ENCODE results near the gene MAP4.
"Not testable (repeated sequence)": the region's sequence is repeated elsewhere in the genome, so short reads cannot be mapped to it uniquely, and the experiment has no call there.

- TF ChIP-seq CTCF (IDR thresholded peaks at IDR 0.05 in 8 of 11, conservative IDR thresholded peaks at IDR 0.05 in 3 of 11); POLR2AphosphoS5 (IDR thresholded peaks at IDR 0.05); POLR2A (IDR thresholded peaks at IDR 0.05): not testable (repeated sequence)
Measured at GRCh38 chr3:47829482-47829881, 186.7 kb downstream of the MAP4 start.
